GM18502 (cell line): ENCODE data around the gene CREG2.

Experiments used
- ATAC-seq: cut with Tn5 transposase; IDR thresholded peaks from one replicate; pipeline ENCODE4 v1.9.1; 2021; ENCODE audit warnings: mild to moderate bottlenecking; ENCODE audit not compliant: unreplicated experiment, poor library complexity

The CREG2 gene

DNA sequence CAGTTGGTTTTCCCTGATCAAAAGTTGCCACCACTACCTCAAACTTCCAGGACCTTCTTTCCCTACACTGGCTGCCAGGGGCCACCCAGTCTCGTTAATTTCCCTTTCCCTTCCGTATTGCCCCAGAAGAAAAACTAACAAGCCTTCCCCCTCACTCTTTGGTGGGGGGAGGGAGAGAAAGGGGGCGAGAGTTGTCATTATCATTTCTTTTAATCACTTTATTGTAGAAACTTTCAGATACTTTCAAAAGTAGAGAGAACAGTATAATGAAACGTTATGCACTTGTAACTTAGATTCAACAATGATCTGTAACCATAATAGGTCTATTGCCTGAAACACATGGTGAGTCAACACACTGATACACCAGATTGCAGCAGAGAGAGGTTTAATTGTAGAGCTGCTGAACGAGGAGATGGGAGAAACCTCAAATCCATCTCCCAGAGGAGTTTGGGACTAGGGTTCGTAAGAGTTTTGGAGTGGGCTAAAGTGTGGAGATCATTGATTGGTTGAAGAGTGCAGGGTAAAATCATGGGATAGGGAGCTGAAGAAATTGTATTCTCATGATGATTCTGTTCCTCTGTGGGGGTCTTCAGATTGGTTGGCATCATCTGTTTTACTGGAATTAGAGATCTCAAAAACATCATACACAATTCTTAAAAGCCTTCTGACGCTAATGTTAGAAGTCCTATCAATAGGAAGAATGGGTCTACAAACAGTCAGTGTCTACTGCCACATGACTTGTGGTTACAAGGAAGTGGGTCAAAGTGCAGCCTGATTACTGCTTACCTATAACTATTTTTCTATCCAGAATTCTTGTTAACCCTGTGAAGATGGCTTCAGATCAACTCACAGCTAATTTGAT is 76.2 kb downstream of the CREG2 start:
- ATAC-seq, result no peak

DNA sequence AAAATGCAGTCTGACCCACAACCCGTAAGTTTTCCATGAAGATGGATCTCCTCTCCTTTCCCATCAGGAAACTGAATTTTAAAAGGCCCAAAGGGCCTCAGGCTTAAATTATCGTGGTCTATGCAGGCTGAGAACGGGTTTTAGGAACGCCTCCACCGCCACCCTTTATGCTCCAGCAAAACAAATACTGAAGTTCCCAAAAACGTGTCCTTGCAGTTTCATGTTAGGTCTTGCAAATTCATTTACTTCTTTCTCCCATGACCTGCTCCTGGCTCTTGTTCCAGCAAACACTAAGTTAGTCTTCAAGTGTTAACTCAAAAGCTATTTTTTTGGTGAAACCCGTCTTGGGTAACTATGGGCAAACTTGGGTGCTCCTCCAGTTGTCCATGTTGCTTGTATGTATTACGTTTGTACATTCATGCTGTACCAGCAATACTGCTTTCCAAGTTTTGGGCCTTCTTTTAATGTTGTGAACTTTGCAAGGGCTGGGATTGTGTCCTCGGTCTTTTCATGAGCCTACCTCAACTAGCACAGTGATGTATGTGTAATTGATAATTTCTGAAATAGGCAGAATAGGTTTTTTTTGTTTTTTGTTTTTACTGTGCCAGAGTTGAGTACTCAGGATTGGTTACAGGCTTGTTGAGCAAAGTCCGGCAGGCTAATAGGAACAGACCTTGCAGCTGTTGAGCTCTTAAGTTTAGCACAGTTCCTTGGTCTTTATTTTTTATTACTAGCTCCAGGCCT is 77.0 kb downstream of the CREG2 start:
- no peak for ATAC-seq

DNA sequence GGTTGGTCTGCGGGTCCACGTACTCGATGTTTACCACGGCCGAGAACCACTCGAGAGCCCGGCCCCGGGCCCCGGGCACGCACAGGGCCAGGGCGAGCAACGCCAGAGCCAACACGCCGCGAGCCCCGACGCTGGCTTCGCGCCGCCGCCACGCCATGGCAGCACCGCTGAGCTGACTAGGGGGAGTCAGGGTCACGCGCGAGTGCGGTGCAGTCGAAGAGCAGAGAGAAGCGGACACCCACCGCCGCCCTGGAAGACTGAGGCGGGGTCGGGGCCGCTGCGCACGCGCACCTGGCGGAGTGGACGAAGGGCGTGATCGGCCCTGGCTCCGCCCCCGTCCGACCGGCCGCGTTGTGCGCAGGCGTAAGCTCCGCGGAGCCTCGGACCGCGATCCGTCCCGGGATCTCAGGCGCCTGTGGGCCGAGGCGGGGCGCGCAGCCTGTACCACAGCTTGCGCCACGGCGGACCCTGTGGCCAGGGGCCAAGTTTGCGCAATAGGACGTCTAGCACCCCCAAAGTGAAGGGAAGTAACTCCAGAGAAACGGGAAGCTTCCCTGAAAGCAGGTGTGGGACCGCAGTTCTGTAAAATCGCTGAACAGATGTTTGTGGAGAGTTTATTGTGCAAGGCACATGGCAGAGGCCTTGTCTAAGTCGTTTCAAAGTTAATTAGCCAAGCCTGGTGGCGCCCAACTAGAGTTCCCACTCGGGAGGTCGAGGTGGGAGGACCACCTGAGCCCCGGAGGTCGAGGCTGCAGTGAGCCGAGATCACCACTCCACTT is 78.7 kb downstream of the CREG2 start, which contains the start of gene RNF149:
Gene RNF149, minus strand, starts transcription at position 270 of the 779 bp plus-strand sequence. Its CDS starts 113 bp downstream, at position 157.
- peak; percentile 67 for ATAC-seq

DNA sequence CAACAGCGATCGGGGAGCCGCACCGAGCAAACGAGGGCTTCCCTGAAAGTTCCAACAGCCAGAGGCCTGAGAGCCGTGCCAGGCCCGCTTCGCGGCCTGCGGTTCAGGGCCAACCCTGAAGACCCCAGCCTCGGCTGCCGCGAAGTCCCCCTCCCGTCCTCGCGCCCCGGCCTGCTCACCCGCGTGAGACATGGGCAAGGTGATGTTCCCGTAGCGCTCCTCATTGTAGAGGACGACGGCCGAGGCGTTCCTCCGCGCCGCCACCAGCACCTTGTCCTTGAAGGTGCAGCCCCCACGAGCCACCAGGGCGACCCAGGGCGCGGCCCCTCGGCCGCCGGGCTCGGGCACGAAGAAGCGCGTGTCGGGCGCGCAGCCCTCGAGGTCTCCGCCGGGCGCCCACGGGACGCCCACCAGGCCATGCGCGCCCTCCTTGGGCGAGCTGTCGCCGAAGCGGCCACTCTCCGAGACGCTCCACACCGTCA is 79.3 kb downstream of the CREG2 start:
- ATAC-seq, result peak; percentile 12

DNA sequence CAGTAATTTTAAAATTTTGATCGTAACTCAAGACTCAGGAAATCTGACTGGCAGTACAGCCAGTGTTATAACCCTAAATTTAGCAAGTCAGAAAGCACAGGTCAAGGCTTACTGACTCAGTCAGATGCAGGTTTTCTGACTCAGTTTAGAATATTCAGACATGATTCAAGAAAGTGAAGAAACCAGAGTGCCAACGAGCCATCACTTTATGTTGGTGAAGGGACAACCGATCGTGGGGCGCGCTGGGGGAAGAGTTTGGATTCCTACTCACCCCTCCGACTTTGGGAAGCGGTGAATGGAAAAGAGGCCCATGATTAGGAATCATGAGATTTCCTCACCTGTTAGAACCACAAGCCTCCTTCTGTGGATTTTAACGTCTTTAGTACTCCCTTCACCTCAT is 79.8 kb downstream of the CREG2 start:
- ATAC-seq, result no peak

DNA sequence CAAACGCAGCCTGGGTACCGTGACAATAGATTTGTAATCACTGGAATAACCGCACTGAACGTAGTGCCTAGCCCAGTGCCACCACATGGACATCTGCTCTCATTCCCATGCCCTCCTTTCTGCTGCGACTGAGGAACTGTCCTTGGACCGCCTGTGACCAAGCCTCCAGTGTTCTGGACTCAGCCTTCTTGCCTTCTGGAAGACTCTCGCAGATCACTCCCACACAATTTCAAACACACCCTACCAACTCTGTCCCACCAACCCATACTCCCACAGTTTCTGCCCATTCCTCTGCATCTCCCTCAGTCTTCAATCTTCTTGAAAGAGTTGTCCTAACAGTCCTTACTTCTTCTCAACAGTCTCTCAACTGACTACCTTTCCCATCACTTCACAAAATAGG is 80.9 kb downstream of the CREG2 start:
- ATAC-seq, result peak; percentile 14

DNA sequence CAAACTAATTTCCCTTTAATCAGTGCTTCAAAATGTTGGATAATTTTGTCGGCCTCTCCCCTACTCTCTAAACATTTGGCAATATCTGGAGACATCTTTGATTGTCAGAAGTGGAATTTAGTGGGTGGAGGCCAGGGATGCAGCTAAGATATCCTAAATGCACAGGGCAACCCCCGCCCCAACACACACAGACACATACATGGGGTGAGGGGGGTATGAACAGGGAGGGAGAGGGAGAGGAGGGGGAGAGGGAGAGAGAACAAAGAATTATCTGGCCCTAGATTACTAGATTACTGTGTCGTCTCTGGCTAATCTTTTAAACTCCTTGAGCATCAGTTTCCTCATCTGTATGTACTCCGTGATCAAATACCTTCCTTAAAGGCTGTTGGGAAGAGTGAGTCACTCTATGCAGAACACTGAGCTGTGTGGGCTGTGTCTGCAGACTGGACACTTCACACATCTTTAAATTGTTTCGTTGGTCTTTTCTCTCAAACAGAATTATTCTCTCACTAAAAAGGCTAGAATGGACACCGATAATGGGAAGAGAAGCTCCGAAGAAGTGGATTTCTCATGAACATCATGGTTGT is 81.7 kb downstream of the CREG2 start:
- no peak for ATAC-seq

DNA sequence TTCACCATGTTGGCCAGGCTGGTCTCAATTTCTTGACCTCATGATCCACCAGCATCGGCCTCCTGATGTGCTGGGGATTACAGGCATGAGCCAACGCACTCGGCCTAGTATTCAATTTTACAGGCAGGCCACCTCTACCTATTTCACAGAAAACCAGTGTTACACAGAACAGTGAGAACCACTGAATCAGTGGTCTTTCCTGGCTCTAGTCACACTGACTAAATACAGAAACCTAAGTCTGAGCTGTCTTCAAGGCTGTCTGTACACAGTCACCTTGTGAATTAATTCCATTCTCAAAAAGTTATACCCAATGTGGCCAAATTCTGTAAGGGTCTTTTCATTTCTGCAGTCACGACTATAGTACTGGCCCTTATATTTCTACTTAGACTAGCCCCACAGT is 82.3 kb downstream of the CREG2 start:
- no peak for ATAC-seq

DNA sequence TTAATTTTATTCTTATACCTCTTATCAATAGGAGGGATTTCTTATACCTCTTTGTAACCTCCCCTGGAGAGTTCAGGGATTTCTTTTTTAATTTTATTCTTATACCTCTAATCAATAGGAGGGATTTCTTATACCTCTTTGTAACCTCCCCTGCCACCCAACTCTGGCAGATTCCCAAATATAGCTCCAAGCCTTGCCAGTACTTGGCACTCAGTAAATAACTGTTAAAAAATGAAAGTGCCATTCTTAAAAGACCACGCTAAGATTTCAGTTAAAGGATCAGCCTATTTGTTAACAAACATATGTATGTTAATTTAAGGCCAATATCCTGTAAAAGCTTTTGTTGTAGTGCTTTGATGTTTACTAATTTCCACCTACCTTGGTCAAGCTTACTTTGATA is 83.6 kb downstream of the CREG2 start:
- no peak for ATAC-seq

DNA sequence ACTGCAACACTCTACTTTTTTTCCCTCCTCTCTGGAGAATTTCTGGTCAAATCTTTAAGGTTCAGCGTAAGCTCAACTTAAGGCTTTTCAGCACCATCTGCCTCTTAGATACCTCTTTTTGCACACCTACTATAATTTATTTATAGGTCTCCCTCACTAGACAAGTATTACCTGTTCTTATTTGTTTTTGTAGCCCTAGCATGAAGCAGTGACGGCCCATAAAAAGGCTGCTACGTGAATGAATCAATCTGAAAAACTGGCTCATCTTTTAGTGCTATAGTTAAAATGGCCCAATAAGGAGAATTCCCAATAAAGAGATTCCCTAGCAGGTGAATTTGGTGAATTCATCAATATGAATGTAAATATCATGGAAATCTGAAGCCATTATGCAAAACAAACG is 85.3 kb downstream of the CREG2 start:
- no peak for ATAC-seq

DNA sequence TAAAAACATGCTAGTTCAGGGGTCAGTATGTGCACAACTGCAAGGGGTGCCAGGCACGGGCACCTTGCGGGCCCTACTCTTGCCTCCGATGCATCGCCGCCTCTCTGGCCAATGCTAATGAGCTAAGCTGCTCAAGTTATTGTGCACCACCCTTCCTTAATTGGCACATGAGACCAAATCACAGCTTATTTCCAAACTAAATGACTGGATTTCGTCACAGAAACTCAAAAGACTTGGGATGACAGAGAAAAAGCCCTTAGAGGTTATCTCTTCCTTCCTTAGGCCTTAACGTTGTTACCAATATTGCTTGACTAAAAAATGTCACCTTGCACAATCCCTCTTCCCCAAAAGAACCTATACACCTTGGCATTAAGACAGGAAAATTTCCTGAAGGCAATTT is 86.5 kb downstream of the CREG2 start:
- ATAC-seq, result no peak

DNA sequence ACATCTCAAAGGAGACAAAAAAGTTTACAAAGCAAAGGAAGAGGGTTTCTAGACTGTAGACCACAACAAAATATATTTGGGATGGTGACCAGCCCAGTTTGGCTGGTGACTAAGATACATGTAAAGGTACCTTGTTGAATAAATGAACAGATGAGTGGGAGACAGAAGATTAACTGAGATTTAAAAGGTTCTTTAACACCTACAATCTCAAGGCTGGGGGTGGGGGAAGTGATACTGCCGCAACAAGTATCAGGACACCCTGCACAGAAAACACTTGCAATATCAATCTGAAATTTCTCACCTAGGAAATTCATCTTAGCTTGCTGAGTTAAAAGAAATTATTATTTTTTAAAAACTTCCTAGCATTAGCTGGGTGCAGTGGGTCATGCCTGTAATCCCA is 87.1 kb downstream of the CREG2 start:
- no peak for ATAC-seq

DNA sequence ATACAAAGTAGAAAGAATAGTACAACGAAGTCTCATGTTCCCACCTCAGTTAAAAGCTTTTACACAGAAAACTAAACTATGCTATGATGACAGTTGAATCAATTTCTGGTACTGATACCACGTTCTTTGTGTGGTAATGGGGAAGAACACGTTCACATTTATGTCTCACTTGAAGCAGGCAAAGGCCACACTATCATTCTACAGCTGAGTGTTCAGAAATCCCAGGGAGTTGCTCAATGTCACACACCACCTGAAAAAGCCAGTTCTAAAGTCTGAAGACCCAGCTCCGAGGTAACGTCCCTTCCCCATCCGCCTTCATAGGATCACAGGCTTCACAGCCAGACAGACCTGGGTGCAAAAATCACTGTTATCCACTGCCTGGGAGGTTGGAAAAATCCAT is 87.7 kb downstream of the CREG2 start:
- ATAC-seq, result no peak

DNA sequence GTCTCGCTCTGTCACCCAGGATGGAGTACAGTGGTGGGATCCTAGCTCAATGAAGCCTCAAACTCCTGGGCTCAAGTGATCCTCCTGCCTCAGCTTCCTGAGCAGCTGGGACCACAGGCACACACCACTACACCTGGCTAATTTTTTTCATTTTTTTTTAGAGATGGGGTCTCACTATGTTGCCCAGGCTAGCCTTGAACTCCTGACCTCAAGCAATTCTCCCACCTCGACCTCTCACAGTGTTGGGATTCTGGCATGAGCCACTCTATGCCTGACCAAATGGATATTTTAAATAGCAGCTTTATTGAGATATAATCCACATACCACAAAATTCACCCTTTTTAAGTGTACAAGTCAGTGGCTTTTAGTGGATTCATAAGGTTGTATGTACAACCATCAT is 89.9 kb downstream of the CREG2 start:
- ATAC-seq, result no peak

DNA sequence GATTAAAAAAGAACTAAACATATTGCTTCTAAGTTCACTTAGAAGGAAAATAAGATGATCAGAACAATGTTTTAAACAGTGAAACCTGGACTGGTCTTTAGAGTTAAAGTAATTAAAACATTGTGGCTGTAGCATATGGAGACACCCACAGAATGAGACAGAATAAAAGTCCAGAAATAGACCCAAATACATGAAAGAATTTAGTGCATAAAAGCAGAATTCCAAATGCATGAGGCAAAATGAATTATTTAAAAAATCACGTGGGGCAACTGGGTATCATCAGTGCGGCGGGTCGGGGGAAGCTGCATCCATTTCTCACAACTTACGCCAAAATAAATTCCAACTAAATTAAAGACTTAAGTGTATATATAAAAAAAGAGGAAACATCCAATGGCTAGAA is 90.9 kb downstream of the CREG2 start:
- no peak for ATAC-seq

DNA sequence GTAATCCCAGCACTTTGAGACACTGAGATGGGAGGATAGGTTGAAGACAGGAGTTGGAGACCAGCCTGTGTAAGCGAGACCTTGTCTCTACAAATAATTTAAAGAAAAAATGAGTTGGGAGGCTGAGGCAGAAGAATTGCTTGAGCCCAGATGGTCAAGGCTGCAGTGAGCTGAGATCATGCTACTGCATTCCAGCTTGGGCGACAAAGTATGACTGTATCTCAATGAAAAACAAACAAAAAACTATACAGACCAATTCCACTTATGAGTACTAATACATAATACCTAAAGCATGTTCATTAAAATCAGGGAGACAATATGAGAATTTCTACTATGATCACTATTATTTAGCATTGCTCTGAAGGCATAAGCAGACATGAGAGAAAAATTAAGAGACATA is 91.4 kb downstream of the CREG2 start:
- no peak for ATAC-seq
